Panc1 (cell line): ENCODE measurements around the gene MGAT5.

ENCODE experiments used
- POLR2AphosphoS5 ChIP-seq: IDR thresholded peaks from 2 replicates; pipeline ENCODE4 v1.6.1; 2012; ENCODE audit warnings: mild to moderate bottlenecking, low read depth, low read length, moderate library complexity
- TF ChIP-seq, protein P1 (sequence below): fragments of 450-650 bp; IDR thresholded peaks from 2 replicates; pipeline ENCODE4 v1.5.1; 2017; ENCODE audit warnings: mild to moderate bottlenecking

DNA sequence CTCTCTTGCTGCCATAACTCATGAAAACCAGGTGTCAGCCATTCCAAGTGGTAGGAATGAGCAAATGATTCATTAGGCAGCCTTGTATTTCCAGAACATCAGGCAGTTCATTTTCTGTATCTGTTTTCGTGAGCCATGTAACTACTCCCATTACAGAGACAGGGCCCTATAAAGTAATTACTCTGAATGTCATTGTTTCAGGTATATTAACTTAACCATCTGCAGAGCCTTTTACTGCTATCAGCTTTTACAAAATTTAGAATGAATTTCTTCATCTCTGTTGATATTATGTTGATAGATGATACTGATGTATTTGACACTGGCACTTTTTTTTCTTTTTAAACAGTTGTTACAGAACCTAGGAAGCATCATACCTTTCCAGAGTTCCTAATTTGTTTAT lies 69.9 kb downstream of the MGAT5 start:
- TF ChIP-seq, protein P1, sequence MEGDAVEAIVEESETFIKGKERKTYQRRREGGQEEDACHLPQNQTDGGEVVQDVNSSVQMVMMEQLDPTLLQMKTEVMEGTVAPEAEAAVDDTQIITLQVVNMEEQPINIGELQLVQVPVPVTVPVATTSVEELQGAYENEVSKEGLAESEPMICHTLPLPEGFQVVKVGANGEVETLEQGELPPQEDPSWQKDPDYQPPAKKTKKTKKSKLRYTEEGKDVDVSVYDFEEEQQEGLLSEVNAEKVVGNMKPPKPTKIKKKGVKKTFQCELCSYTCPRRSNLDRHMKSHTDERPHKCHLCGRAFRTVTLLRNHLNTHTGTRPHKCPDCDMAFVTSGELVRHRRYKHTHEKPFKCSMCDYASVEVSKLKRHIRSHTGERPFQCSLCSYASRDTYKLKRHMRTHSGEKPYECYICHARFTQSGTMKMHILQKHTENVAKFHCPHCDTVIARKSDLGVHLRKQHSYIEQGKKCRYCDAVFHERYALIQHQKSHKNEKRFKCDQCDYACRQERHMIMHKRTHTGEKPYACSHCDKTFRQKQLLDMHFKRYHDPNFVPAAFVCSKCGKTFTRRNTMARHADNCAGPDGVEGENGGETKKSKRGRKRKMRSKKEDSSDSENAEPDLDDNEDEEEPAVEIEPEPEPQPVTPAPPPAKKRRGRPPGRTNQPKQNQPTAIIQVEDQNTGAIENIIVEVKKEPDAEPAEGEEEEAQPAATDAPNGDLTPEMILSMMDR = no peak
- TF ChIP-seq POLR2AphosphoS5 = no peak
